HepG2 (cell line): ENCODE results near the gene FAM83C. TPM values are rescaled to one million over a fixed set of nuclear protein-coding genes. Genes with fewer than 3 reads are reported as not detected.
A peak's percentile ranks its signal among the peaks of the same experiment; 100 is the strongest.

Experiments used
- ARNT ChIP-seq: fragments of 450-650 bp; IDR thresholded peaks from 2 replicates; pipeline ENCODE4 v1.6.1; 2017
- BCL6 ChIP-seq: IDR thresholded peaks from 2 replicates; pipeline ENCODE4 v1.6.1; 2016; ENCODE audit warnings: missing genetic modification reagents, missing compliant biosample characterization
- DRAP1 ChIP-seq: IDR thresholded peaks from 2 replicates; pipeline ENCODE4 v1.6.1; 2016; ENCODE audit warnings: missing genetic modification reagents, missing compliant biosample characterization
- EZH2 ChIP-seq: conservative IDR thresholded peaks from 2 replicates; pipeline ENCODE4 v1.6.1; 2012; ENCODE audit warnings: mild to moderate bottlenecking, low read depth, low read length, moderate library complexity
- HNF4A ChIP-seq: sonication (generic); formaldehyde crosslinking; IDR thresholded peaks from 2 replicates; pipeline ENCODE4 v1.4.0; 2020; ENCODE audit warnings: missing genetic modification reagents
- HOXA9 ChIP-seq: sonication (generic); formaldehyde crosslinking; IDR thresholded peaks from 2 replicates; pipeline ENCODE4 v1.8.1; 2022; ENCODE audit warnings: missing genetic modification reagents, mild to moderate bottlenecking, moderate library complexity, borderline replicate concordance
- IKZF4 ChIP-seq: sonication (generic); formaldehyde crosslinking; IDR thresholded peaks from 2 replicates; pipeline ENCODE4 v1.5.1; 2020; ENCODE audit warnings: borderline replicate concordance, mild to moderate bottlenecking, low read depth, missing genetic modification reagents; ENCODE audit errors: not compliant biosample characterization
- JUN ChIP-seq: sonication (generic); formaldehyde crosslinking; IDR thresholded peaks from 2 replicates; pipeline ENCODE4 v1.4.0; 2020; ENCODE audit warnings: mild to moderate bottlenecking, missing genetic modification reagents
- KLF11 ChIP-seq: IDR thresholded peaks from 2 replicates; pipeline ENCODE4 v1.6.1; 2016; ENCODE audit warnings: missing compliant biosample characterization
- MXD4 ChIP-seq: IDR thresholded peaks from 2 replicates; pipeline ENCODE4 v1.6.1; 2016; ENCODE audit warnings: mild to moderate bottlenecking, missing biosample characterization, missing genetic modification reagents
- NFE2L2 ChIP-seq: fragments of 150-350 bp; IDR thresholded peaks from 2 replicates; pipeline ENCODE4 v1.6.1; 2014; ENCODE audit warnings: low read length
- PRPF4 ChIP-seq: fragments of 200-400 bp; formaldehyde crosslinking; IDR thresholded peaks from 2 replicates; pipeline ENCODE4 v1.6.1; 2016; ENCODE audit warnings: low read length, low read depth; ENCODE audit not compliant: poor library complexity, severe bottlenecking
- REST ChIP-seq, 2 experiments: IDR thresholded peaks; 2 replicates each; pipeline ENCODE4 v1.6.1; 2011 to 2012; ENCODE audit warnings: low read length in 2 of 2, borderline replicate concordance in 1 of 2, low read depth in 1 of 2, mild to moderate bottlenecking in 1 of 2, moderate library complexity in 1 of 2
- SCMH1 ChIP-seq: sonication (generic); formaldehyde crosslinking; IDR thresholded peaks from 2 replicates; pipeline ENCODE4 v1.9.0; 2021; ENCODE audit warnings: missing genetic modification reagents, mild to moderate bottlenecking, borderline replicate concordance
- YY1 ChIP-seq: IDR thresholded peaks from 2 replicates; pipeline ENCODE4 v1.6.1; 2011; ENCODE audit warnings: low read length, low read depth, moderate library complexity, mild to moderate bottlenecking; ENCODE audit not compliant: insufficient read depth, insufficient replicate concordance
- ZBTB4 ChIP-seq: sonication (generic); formaldehyde crosslinking; IDR thresholded peaks from 2 replicates; pipeline ENCODE4 v1.4.0; 2020; ENCODE audit warnings: missing genetic modification reagents, mild to moderate bottlenecking, borderline replicate concordance
- ZFX ChIP-seq: sonication (generic); formaldehyde crosslinking; IDR thresholded peaks from 2 replicates; pipeline ENCODE4 v1.4.0; 2020; ENCODE audit warnings: mild to moderate bottlenecking, low read depth, missing genetic modification reagents, moderate library complexity
- ZNF468 ChIP-seq: sonication (generic); formaldehyde crosslinking; IDR thresholded peaks from 2 replicates; pipeline ENCODE4 v1.8.0; 2022; ENCODE audit warnings: mild to moderate bottlenecking, moderate library complexity, missing genetic modification reagents
- ZNF530 ChIP-seq: sonication (generic); formaldehyde crosslinking; IDR thresholded peaks from 2 replicates; pipeline ENCODE4 v1.5.0; 2020; ENCODE audit warnings: low read depth, mild to moderate bottlenecking, missing genetic modification reagents
- ZNF629 ChIP-seq: sonication (generic); formaldehyde crosslinking; conservative IDR thresholded peaks from 2 replicates; pipeline ENCODE4 v1.5.0; 2020; ENCODE audit warnings: missing genetic modification reagents
- ZNF772 ChIP-seq: sonication (generic); formaldehyde crosslinking; IDR thresholded peaks from 2 replicates; pipeline ENCODE4 v1.5.0; 2020; ENCODE audit warnings: mild to moderate bottlenecking, missing genetic modification reagents
- ZNF775 ChIP-seq: sonication (generic); formaldehyde crosslinking; IDR thresholded peaks from 2 replicates; pipeline ENCODE4 v1.4.0; 2020; ENCODE audit warnings: missing genetic modification reagents, mild to moderate bottlenecking, moderate library complexity, borderline replicate concordance
- ZSCAN21 ChIP-seq: sonication (generic); formaldehyde crosslinking; IDR thresholded peaks from 2 replicates; pipeline ENCODE4 v1.8.0; 2022; ENCODE audit warnings: mild to moderate bottlenecking, missing genetic modification reagents, moderate library complexity, borderline replicate concordance
- polyA plus RNA-seq, 8 experiments: library from polyadenylated mRNA; depleted of rRNA in 3 of 8; stranded (reverse) in 7 of 8; unstranded in 1 of 8; fragments of >200 nt; fragmentation: Illumina TruSeq in 4 of 8; extraction: Trizol in 4 of 8; gene quantifications; 2 replicates each; pipeline versions ENCODE4 v1.2.1 to v1.2.3, GENCODE V29; 2011 to 2016; ENCODE audit warnings: low read depth in 4 of 8, missing spikeins in 1 of 8, mixed read lengths in 1 of 8; ENCODE audit not compliant: insufficient read depth in 1 of 8
- total RNA-seq, 5 experiments: library from RNA; depleted of rRNA; stranded (reverse); fragments of >200 nt; fragmentation: Illumina TruSeq; extraction: Trizol; gene quantifications; 2 replicates each; pipeline ENCODE4 v1.2.3, GENCODE V29; 2016; ENCODE audit warnings: low read depth in 1 of 5

The FAM83C gene
- total and polyA plus RNA-seq, 2 of the 13 experiments (the other 11 are each of a cell fraction or from before 2014, with no cell fraction given), result 0.04 TPM; not detected in 1

- no peak for TF ChIP-seq IKZF4
- no peak for TF ChIP-seq HOXA9 (CRISPR knock-in tag)
- TF ChIP-seq ZNF530 (CRISPR knock-in tag), result no peak
- TF ChIP-seq ZNF775 (CRISPR knock-in tag), result no peak
- no peak for TF ChIP-seq ZBTB4
- peak; percentile 61; the same call in 1 of the 2 replicates for TF ChIP-seq DRAP1 (CRISPR knock-in tag)
- TF ChIP-seq ZNF629 (CRISPR knock-in tag), result no peak
- no peak for TF ChIP-seq ZNF468 (CRISPR knock-in tag)
- TF ChIP-seq YY1, result no peak
- TF ChIP-seq ZFX (CRISPR knock-in tag), result peak; percentile 50
- TF ChIP-seq PRPF4, result no peak
- TF ChIP-seq JUN (CRISPR knock-in tag), result peak; percentile 95
- TF ChIP-seq BCL6 (CRISPR knock-in tag), result no peak
- TF ChIP-seq REST (IDR thresholded peaks at IDR 0.05; ENCODE audit: borderline replicate concordance in 1 of 2, low read depth in 1 of 2, low read length in 2 of 2), result no peak
- TF ChIP-seq ARNT, result no peak
- TF ChIP-seq KLF11 (CRISPR knock-in tag), result peak; percentile 85; the same call in 1 of the 2 replicates
- no peak for TF ChIP-seq EZH2
- peak; percentile 37; the same call in 1 of the 2 replicates for TF ChIP-seq ZSCAN21
- no peak; the same call in 1 of the 2 replicates for TF ChIP-seq ZNF772 (CRISPR knock-in tag)
- peak; percentile 82 for TF ChIP-seq MXD4 (CRISPR knock-in tag)
- TF ChIP-seq HNF4A (CRISPR knock-in tag), result no peak
- no peak for TF ChIP-seq SCMH1 (CRISPR knock-in tag)
- TF ChIP-seq NFE2L2, result no peak
These were observed 13.7 kb upstream of the FAM83C start (continued) for GRCh38 chr20:35305682-35306556.
